Sigmoid colon (tissue), 4 donors: ENCODE measurements around the gene FRYL.

Experiments used
- CTCF ChIP-seq, 4 experiments: fragments of 450-650 bp in 3 of 4; fragments of 200-600 bp in 1 of 4; IDR thresholded peaks; one replicate each; pipeline ENCODE4 v1.5.1; 2016 to 2019; ENCODE audit warnings: antibody characterized with exemption in 4 of 4, mild to moderate bottlenecking in 3 of 4, moderate library complexity in 2 of 4
- EP300 ChIP-seq, 4 donors: sonication (generic); formaldehyde crosslinking; IDR thresholded peaks; one replicate each; pipeline ENCODE4 v1.6.1; 2017; ENCODE audit warnings: antibody characterized with exemption in 4 of 4
- POLR2A ChIP-seq, 2 donors: fragments of 450-650 bp; IDR thresholded peaks; one replicate each; pipeline ENCODE4 v1.6.1; 2016; ENCODE audit warnings: antibody characterized with exemption in 2 of 2, mild to moderate bottlenecking in 2 of 2, moderate library complexity in 2 of 2
- POLR2AphosphoS5 ChIP-seq, 4 donors: sonication (generic); formaldehyde crosslinking; IDR thresholded peaks; one replicate each; pipeline ENCODE4 v1.6.1; 2017; ENCODE audit warnings: antibody characterized with exemption in 4 of 4

- TF ChIP-seq CTCF (IDR thresholded peaks at IDR 0.05) (no peak), EP300 (IDR thresholded peaks at IDR 0.05) (no peak), POLR2AphosphoS5 (IDR thresholded peaks at IDR 0.05) (no peak), POLR2A (IDR thresholded peaks at IDR 0.05) (no peak)
Observed at GRCh38 chr4:48642421-48643374, 137.4 kb downstream of the FRYL start.
